Stimulated activated CD8-positive, alpha-beta memory T cell treated with anti-CD3 and anti-CD28 coated beads, Interleukin-15, amount 100 ng/mL, for 1 hour (primary cell): ENCODE data around the gene DPCD.

Experiments used
- DNase-seq: peaks from one replicate; pipeline ENCODE4 v3.0.0-alpha.2; 2020; ENCODE audit warnings: low read depth

DPCD gene

GRCh38 chr10:101567165-101568006, 20.7 kb upstream of the DPCD start:
- DNase-seq: no peak

- DNase-seq: no peak
Measured at GRCh38 chr10:101568054-101568745, 19.9 kb upstream of the DPCD start.

- no peak for DNase-seq
Measured at GRCh38 chr10:101569323-101569621, 18.8 kb upstream of the DPCD start.

- DNase-seq: peak; percentile 62
Measured at GRCh38 chr10:101569622-101570427, 18.3 kb upstream of the DPCD start.

GRCh38 chr10:101570428-101571270, 17.5 kb upstream of the DPCD start:
- DNase-seq: no peak

GRCh38 chr10:101571271-101571925, 16.7 kb upstream of the DPCD start:
- no peak for DNase-seq

GRCh38 chr10:101572126-101572525, 16.0 kb upstream of the DPCD start:
- no peak for DNase-seq

GRCh38 chr10:101572785-101573184, 15.3 kb upstream of the DPCD start:
- DNase-seq: no peak

GRCh38 chr10:101573885-101574753, 14.0 kb upstream of the DPCD start:
- DNase-seq: no peak

- no peak for DNase-seq
Measured at GRCh38 chr10:101575091-101575490, 13.0 kb upstream of the DPCD start.

- no peak for DNase-seq
Measured at GRCh38 chr10:101575580-101576210, 12.4 kb upstream of the DPCD start.

- no peak for DNase-seq
Measured at GRCh38 chr10:101576211-101576863, 11.8 kb upstream of the DPCD start.

GRCh38 chr10:101577121-101577871, 10.8 kb upstream of the DPCD start:
- DNase-seq: no peak

- no peak for DNase-seq
Measured at GRCh38 chr10:101578192-101578591, 9.9 kb upstream of the DPCD start.

- DNase-seq: no peak
Measured at GRCh38 chr10:101578803-101579515, 9.2 kb upstream of the DPCD start.

GRCh38 chr10:101579516-101579870, 8.6 kb upstream of the DPCD start:
- DNase-seq: no peak

GRCh38 chr10:101580486-101581399, 7.4 kb upstream of the DPCD start:
- no peak for DNase-seq
